ENCODE data around the gene SYT5.

The SYT5 gene

GRCh38 chr19:55189403-55189835 is 9.3 kb upstream of the SYT5 start:
- H3K4me3 ChIP-seq (ENCODE audit: low read length), result no peak overlapping the region
- H3K9me3 ChIP-seq (ENCODE audit: control insufficient read depth, insufficient read depth, low read length), result no peaks in the 10 kb centered on the region
- H3K27me3 ChIP-seq (ENCODE audit: control insufficient read depth, low read length), result no peaks in the 10 kb centered on the region; the same call in 1 of the 2 replicates
- no peaks in the 10 kb centered on the region for H3K79me2 ChIP-seq (ENCODE audit: control insufficient read depth, low read length)
- no peaks in the 10 kb centered on the region for H4K20me1 ChIP-seq (ENCODE audit: control insufficient read depth, insufficient read depth, low read depth, low read length)
- H3F3A ChIP-seq (ENCODE audit: control insufficient read depth, insufficient read depth), result no peaks in the 10 kb centered on the region
- H3K36me3 ChIP-seq (ENCODE audit: control insufficient read depth, low read length), result no peaks in the 10 kb centered on the region
- H3K4me2 ChIP-seq (ENCODE audit: low read length), result no peak overlapping the region
- no peaks in the 10 kb centered on the region for H3K9me2 ChIP-seq (replicated peaks; ENCODE audit: control insufficient read depth, low read length)
- no peak overlapping the region for H3K27ac ChIP-seq (ENCODE audit: low read depth, low read length)
- no peaks in the 10 kb centered on the region for H3K4me1 ChIP-seq (ENCODE audit: control insufficient read depth, low read length)
- TF ChIP-seq CTCF (IDR thresholded peaks at IDR 0.05; ENCODE audit: low read depth, low read length, poor library complexity, severe bottlenecking), result no peak
- no peak for TF ChIP-seq EZH2phosphoT487 (IDR thresholded peaks at IDR 0.05; ENCODE audit: borderline replicate concordance, low read length)

- Histone ChIP-seq H3K27me3 (ENCODE audit: control insufficient read depth, low read length) (no peaks in the 10 kb centered on the region), H3K27ac (ENCODE audit: low read depth, low read length) (no peak overlapping the region), H3K9me3 (ENCODE audit: control insufficient read depth, insufficient read depth, low read length) (no peaks in the 10 kb centered on the region), H3K36me3 (ENCODE audit: control insufficient read depth, low read length) (no peaks in the 10 kb centered on the region), H3K4me2 (ENCODE audit: low read length) (no peak overlapping the region), H3K4me3 (ENCODE audit: low read length) (no peak overlapping the region), H4K20me1 (ENCODE audit: control insufficient read depth, insufficient read depth, low read depth, low read length) (no peaks in the 10 kb centered on the region), H3F3A (ENCODE audit: control insufficient read depth, insufficient read depth) (no peaks in the 10 kb centered on the region), H3K9me2 (replicated peaks; ENCODE audit: control insufficient read depth, low read length) (no peaks in the 10 kb centered on the region), H3K79me2 (ENCODE audit: control insufficient read depth, low read length) (no peaks in the 10 kb centered on the region), H3K4me1 (ENCODE audit: control insufficient read depth, low read length) (no peaks in the 10 kb centered on the region)
- TF ChIP-seq CTCF (IDR thresholded peaks at IDR 0.05; ENCODE audit: low read depth, low read length, poor library complexity, severe bottlenecking) (no peak), EZH2phosphoT487 (IDR thresholded peaks at IDR 0.05; ENCODE audit: borderline replicate concordance, low read length) (no peak)
Measured at GRCh38 chr19:55188625-55189024, 8.5 kb upstream of the SYT5 start.

- H3K79me2 ChIP-seq (ENCODE audit: control insufficient read depth, low read length), result no peaks in the 10 kb centered on the region
- H3K9me2 ChIP-seq (replicated peaks; ENCODE audit: control insufficient read depth, low read length), result no peaks in the 10 kb centered on the region
- TF ChIP-seq EZH2phosphoT487 (IDR thresholded peaks at IDR 0.05; ENCODE audit: borderline replicate concordance, low read length) (no peak), CTCF (IDR thresholded peaks at IDR 0.05; ENCODE audit: low read depth, low read length, poor library complexity, severe bottlenecking) (no peak)
- H3K4me1 ChIP-seq (ENCODE audit: control insufficient read depth, low read length), result no peaks in the 10 kb centered on the region
- H3K4me3 ChIP-seq (ENCODE audit: low read length), result no peak overlapping the region
- no peaks in the 10 kb centered on the region for H3K9me3 ChIP-seq (ENCODE audit: control insufficient read depth, insufficient read depth, low read length)
- peaks cover 10% of the 10 kb centered on the region for H3K27me3 ChIP-seq (ENCODE audit: control insufficient read depth, low read length)
- no peaks in the 10 kb centered on the region for H3K36me3 ChIP-seq (ENCODE audit: control insufficient read depth, low read length)
- H3K27ac ChIP-seq (ENCODE audit: low read depth, low read length), result no peak overlapping the region
- no peaks in the 10 kb centered on the region for H4K20me1 ChIP-seq (ENCODE audit: control insufficient read depth, insufficient read depth, low read depth, low read length)
- H3F3A ChIP-seq (ENCODE audit: control insufficient read depth, insufficient read depth), result no peaks in the 10 kb centered on the region
- no peak overlapping the region for H3K4me2 ChIP-seq (ENCODE audit: low read length)
Measured at GRCh38 chr19:55186080-55186479, 6.0 kb upstream of the SYT5 start.
